GM12873 (cell line): ENCODE data around the gene LRRC46.

Source experiments
- TF ChIP-seq, protein P1 (sequence below): IDR thresholded peaks from 2 replicates; pipeline ENCODE4 v1.5.1; 2012; ENCODE audit warnings: low read depth, mild to moderate bottlenecking, moderate library complexity, low read length, control low read depth; ENCODE audit not compliant: insufficient read depth; ENCODE audit errors: missing control alignments

The LRRC46 gene

GRCh38 chr17:47797797-47798196 lies 33.7 kb upstream of the LRRC46 start:
- TF ChIP-seq, protein P1, sequence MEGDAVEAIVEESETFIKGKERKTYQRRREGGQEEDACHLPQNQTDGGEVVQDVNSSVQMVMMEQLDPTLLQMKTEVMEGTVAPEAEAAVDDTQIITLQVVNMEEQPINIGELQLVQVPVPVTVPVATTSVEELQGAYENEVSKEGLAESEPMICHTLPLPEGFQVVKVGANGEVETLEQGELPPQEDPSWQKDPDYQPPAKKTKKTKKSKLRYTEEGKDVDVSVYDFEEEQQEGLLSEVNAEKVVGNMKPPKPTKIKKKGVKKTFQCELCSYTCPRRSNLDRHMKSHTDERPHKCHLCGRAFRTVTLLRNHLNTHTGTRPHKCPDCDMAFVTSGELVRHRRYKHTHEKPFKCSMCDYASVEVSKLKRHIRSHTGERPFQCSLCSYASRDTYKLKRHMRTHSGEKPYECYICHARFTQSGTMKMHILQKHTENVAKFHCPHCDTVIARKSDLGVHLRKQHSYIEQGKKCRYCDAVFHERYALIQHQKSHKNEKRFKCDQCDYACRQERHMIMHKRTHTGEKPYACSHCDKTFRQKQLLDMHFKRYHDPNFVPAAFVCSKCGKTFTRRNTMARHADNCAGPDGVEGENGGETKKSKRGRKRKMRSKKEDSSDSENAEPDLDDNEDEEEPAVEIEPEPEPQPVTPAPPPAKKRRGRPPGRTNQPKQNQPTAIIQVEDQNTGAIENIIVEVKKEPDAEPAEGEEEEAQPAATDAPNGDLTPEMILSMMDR, result no peak

DNA sequence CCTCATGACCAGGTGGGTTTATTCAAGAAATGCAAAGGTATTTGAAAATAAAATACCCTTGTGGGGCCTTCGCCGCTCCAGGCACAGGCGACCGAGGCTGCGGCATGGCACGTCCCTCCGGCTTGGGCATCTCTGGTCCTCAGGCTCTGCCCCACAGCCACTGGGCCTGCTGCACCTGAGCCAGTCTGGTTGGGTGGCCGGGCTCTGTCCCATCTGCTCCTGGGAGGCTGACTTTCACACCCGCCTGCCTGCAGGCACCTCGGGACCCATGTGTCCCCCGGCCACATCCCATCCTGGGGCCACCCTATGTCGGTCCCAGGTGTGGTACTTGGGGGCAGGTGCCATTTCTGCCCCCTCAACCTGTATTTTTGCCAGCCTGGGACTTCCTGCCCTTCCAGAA lies 30.8 kb upstream of the LRRC46 start:
- TF ChIP-seq, protein P1, result no peak

DNA sequence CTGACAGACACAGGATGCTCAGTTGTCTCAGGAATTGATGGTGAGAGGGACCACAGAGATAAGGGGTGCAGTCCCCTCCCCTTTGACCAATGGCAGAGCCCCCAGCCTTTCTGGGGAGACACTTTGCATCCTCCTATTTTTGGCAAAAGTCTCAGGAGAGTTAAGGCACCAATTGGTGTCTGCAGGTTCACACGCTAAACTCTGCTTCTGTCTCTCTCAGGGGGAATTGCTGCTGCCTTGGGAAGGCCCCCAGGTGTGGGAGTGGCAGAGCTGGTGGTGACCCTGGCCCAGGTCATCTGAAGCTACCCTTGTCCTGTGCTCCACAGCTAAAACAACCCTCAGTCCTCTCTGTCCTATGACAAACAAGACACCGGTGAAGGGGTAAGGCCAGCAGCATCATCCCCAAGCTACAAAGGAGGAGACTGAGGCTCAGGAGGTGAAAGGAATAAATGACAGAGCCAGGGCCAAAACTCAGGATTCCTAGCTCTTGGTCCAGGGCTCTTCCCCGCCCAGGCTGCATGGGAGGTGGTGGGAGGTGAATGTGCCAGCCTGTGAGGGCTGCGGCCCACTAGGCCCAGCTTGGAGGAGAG lies 30.2 kb upstream of the LRRC46 start:
- TF ChIP-seq, protein P1, result no peak

DNA sequence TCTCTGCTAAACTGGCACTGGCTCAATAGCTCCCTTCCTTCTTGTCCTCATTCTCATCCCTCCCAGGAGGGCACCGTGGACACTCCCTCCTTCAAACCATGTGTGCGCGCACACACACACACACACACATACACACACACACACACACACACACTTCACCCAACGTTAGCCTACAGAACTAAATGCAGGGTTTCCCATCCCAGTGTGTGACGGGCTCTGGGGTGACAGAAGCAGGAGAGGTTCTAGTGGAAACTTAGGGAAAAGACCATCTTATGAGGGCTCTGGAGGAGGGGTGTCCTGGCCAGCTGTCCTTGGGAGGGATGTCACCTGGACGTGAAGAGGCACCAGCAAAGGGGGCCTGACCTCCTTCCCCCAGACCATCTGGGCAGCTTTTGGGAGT lies 29.6 kb upstream of the LRRC46 start:
- TF ChIP-seq, protein P1, result no peak

DNA sequence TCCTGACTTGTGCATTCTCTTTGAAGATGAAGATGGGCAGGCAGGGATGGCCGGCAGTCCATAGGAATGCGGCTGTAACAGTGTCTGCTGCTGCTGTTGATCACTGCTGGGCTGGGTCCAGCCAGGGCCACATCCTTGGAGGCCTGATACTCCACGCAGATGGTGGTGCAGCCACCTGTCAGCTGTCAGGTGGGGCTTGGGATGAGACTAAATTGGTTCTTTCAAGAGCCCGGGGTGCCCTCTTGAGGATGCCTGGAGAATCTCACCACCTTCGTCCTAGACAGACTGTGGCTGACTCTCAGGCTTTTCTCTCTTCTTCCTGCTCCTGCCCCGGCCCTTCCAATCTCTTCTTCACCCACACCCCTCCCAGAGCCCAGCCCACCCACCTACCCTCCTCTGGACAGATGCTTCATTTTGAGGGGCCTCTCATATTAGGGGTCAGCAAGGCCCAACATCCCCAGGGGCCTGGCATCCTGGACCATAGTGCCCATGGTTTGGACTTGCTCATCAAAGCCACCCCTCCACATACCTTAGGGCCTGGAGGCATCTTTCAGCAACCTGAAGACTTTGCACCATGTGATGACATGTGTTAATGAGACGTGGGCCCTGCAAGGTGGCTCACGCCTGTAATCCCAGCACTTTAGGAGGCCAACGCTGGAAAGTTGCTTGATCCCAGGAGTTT lies 29.0 kb upstream of the LRRC46 start:
- TF ChIP-seq, protein P1, result peak; percentile 85

- TF ChIP-seq, protein P1, result no peak
Measured at GRCh38 chr17:47803201-47803600, 28.3 kb upstream of the LRRC46 start.

- TF ChIP-seq, protein P1, result no peak
Measured at GRCh38 chr17:47803751-47804150, 27.7 kb upstream of the LRRC46 start.
